GM12878 (cell line): ENCODE data around the gene BDKRB2. TPM values are rescaled to one million over a fixed set of nuclear protein-coding genes. Genes with fewer than 3 reads are reported as not detected.

Source experiments
- ATAC-seq: fragments of 200-7000 bp; cut with Tn5 transposase; 3 replicates; pipeline ENCODE4 v1.9.1; 2020; ENCODE audit warnings: mild to moderate bottlenecking, moderate library complexity
- BruUV-seq: library from RNA; stranded (reverse); fragments of 400-500 nt; replicated peaks from 2 replicates; lab custom pipeline; 2021; lab: Mats Ljungman, UMichigan
- CTCF ChIA-PET: fragments of 300-600 bp; sonication (Branson Sonifier 250); formaldehyde crosslinking; extraction: SDS; loops from one replicate; lab custom pipeline; 2021; ENCODE audit warnings: inconsistent platforms; lab: Yijun Ruan, JAX
- POLR2A ChIA-PET: fragments of 350-600 bp; formaldehyde crosslinking; extraction: SDS; loops from one replicate; lab custom pipeline; 2021; ENCODE audit warnings: inconsistent platforms; lab: Charles Lee
- RAD21 ChIA-PET: fragments of 300-600 bp; sonication (Branson Sonifier 250); formaldehyde crosslinking; loops from one replicate; lab custom pipeline; 2023; ENCODE audit warnings: antibody characterized with exemption; ENCODE audit not compliant: unreplicated experiment; lab: Charles Lee
- SMC1A ChIA-PET: fragments of 300-600 bp; sonication (Branson Sonifier 250); formaldehyde crosslinking; loops from one replicate; lab custom pipeline; 2023; ENCODE audit not compliant: unreplicated experiment, uncharacterized antibody; lab: Charles Lee
- DNase-seq: peaks from one replicate; pipeline ENCODE4 v3.0.0-alpha.2; 2011; ENCODE audit warnings: low read depth, low spot score
- FAIRE-seq: peaks from 3 replicates; lab custom pipeline; 2011; peaks lifted over from hg19 to GRCh38; lab: Jason Lieb, UNC
- H2AFZ ChIP-seq: 2 replicates; pipeline ENCODE4 v1.6.0; 2011; ENCODE audit warnings: low read depth, low read length, control low read depth; ENCODE audit not compliant: control insufficient read depth
- H3K27ac ChIP-seq: 2 replicates; pipeline ENCODE4 v1.5.1; 2011; ENCODE audit warnings: control low read depth; ENCODE audit not compliant: control insufficient read depth, insufficient read depth
- H3K27me3 ChIP-seq, 2 experiments: replicated peaks in 1 of 2; 2 replicates each; pipeline versions ENCODE4 v1.6.0 to v1.6.1; 2011; ENCODE audit warnings: low read length in 1 of 2; ENCODE audit not compliant: control insufficient read depth in 2 of 2, insufficient read depth in 2 of 2
- H3K36me3 ChIP-seq, 2 experiments: 2 replicates each; pipeline ENCODE4 v1.5.1; 2011; ENCODE audit warnings: low read length in 1 of 2; ENCODE audit not compliant: control insufficient read depth in 2 of 2, insufficient read depth in 2 of 2
- H3K4me1 ChIP-seq: 2 replicates; pipeline ENCODE4 v1.6.1; 2011; ENCODE audit warnings: mild to moderate bottlenecking, low read length, moderate library complexity, mixed read lengths; ENCODE audit not compliant: control insufficient read depth, insufficient read depth
- H3K4me2 ChIP-seq: 2 replicates; pipeline ENCODE4 v1.6.0; 2011; ENCODE audit warnings: control low read depth; ENCODE audit not compliant: control insufficient read depth, insufficient read depth
- H3K4me3 ChIP-seq: fragments of 200-600 bp; sonication (generic); 2 replicates; pipeline ENCODE4 v1.5.1; 2016
- H3K79me2 ChIP-seq: 2 replicates; pipeline ENCODE4 v1.6.0; 2011; ENCODE audit warnings: low read length; ENCODE audit not compliant: control insufficient read depth, insufficient read depth
- H3K9ac ChIP-seq: 2 replicates; pipeline ENCODE4 v1.8.0; 2011; ENCODE audit warnings: low read length, control low read depth, mixed read lengths; ENCODE audit not compliant: control insufficient read depth, insufficient read depth
- H3K9me3 ChIP-seq: replicated peaks from 3 replicates; pipeline ENCODE4 v1.5.1; 2011; ENCODE audit warnings: mild to moderate bottlenecking, low read length; ENCODE audit not compliant: control insufficient read depth, insufficient read depth
- H4K20me1 ChIP-seq: 2 replicates; pipeline ENCODE4 v1.6.0; 2011; ENCODE audit not compliant: control insufficient read depth, insufficient read depth
- NFYB ChIP-seq: IDR thresholded peaks from 2 replicates; pipeline ENCODE4 v1.6.1; 2011; ENCODE audit warnings: low read depth, mild to moderate bottlenecking, low read length, improper control_type of control experiment, moderate library complexity; ENCODE audit not compliant: insufficient read depth
- RAD51 ChIP-seq: fragments of 450-650 bp; IDR thresholded peaks from 2 replicates; pipeline ENCODE4 v1.6.1; 2016; ENCODE audit warnings: moderate library complexity, mild to moderate bottlenecking, inconsistent platforms
- RUNX3 ChIP-seq: IDR thresholded peaks from 2 replicates; pipeline ENCODE4 v1.6.1; 2012; ENCODE audit warnings: low read length, inconsistent platforms
- WGBS: methylation state at CpG from one replicate; pipeline ENCODE4 v1.1.6; 2016; ENCODE audit warnings: low lambda C conversion rate; ENCODE audit not compliant: insufficient replicate concordance, insufficient coverage; ENCODE audit errors: missing lambda C conversion rate; 5-methylcytosine and 5-hydroxymethylcytosine counted together
- in situ Hi-C: fragments of 300-500 bp; cut with MboI; formaldehyde crosslinking; loops from 9 replicates; pipeline ENCODE4 v1.14.3; 2018; ENCODE audit warnings: mixed read lengths
- intact Hi-C: fragments of 100-400 bp; cut with micrococcal nuclease; formaldehyde crosslinking; loops from one replicate; pipeline ENCODE4 v1.14.2; 2022; ENCODE audit not compliant: unreplicated experiment
- polyA plus RNA-seq, 11 experiments: library from polyadenylated mRNA; depleted of rRNA in 4 of 11; unstranded in 6 of 11; stranded (reverse) in 5 of 11; fragments of >200 nt; fragmentation: Nextera tagmentation in 4 of 11; fragmentation: Illumina TruSeq in 1 of 11; extraction: Ambion mirVana in 4 of 11; extraction: Trizol in 1 of 11; gene quantifications; 1 replicate in 1 of 11; 2 replicates in 10 of 11; pipeline versions ENCODE4 v1.2.1 to v1.2.3, GENCODE V29; 2011 to 2016; ENCODE audit warnings: inconsistent platforms in 2 of 11, missing spikeins in 2 of 11, low read depth in 1 of 11
- total RNA-seq, 4 experiments: library from RNA; depleted of rRNA in 3 of 4; stranded (reverse); fragments of >200 nt in 3 of 4; fragmentation: Illumina TruSeq in 1 of 4; extraction: Trizol in 1 of 4; gene quantifications; 2 replicates each; pipeline versions ENCODE4 v1.2.1 to v1.2.3, GENCODE V29; 2013 to 2021
- TF ChIP-seq, protein P1 (sequence below), 3 experiments: IDR thresholded peaks in 2 of 3; conservative IDR thresholded peaks in 1 of 3; 2 replicates each; pipeline ENCODE4 v1.5.1; 2011; ENCODE audit warnings: low read depth in 3 of 3, low read length in 3 of 3, mild to moderate bottlenecking in 3 of 3, control low read depth in 2 of 3, moderate library complexity in 2 of 3, inconsistent platforms in 1 of 3, mixed read lengths in 1 of 3; ENCODE audit not compliant: control insufficient read depth in 2 of 3, insufficient read depth in 1 of 3; ENCODE audit errors: extremely low read depth in 1 of 3

The BDKRB2 gene
- total and polyA plus RNA-seq, 10 of the 15 experiments (the other 5 are each of a cell fraction or from before 2014, with no cell fraction given) = 0.08 TPM; not detected in 9

DNA sequence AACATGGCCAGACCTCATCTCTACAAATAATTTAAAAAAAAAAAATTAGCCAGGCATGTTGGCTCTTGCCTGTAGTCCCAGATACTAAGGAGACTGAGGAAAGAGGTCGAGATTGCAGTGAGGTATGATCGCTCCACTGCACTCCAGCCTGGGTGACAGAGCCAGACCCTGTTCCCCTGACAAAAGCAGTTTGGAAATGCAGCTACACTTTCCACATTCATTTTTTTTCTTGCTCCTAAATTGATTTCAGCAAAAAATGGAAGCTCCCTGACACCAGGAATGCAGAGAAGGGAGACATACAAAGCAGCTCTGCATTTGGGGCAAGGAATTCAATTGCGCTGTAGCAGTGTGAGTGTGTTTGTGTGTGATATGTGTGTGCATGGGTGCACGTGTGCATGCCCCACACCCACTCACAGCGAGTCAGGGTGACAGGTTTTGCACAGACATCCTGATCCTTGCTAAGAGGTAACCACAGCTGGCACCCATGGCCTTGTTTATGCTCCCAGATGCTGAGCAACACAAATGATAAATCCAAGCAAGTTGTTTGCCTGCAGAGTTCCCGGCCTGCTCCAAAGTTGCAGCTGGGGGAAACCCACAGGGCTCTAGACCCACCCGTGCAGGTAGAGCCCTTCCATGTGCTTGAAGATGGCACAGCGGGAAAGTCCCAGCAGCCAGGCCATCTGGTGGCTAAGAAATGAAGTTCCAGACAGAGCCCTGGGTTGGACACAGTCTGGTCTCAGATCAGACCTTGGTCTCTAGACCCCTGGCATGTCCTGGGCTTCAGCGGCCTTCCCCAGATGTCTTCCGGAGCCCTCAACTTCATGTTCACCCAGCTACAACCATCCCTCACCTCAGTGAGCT is 25.9 kb upstream of the BDKRB2 start (continued):
- TF ChIP-seq, protein P1, sequence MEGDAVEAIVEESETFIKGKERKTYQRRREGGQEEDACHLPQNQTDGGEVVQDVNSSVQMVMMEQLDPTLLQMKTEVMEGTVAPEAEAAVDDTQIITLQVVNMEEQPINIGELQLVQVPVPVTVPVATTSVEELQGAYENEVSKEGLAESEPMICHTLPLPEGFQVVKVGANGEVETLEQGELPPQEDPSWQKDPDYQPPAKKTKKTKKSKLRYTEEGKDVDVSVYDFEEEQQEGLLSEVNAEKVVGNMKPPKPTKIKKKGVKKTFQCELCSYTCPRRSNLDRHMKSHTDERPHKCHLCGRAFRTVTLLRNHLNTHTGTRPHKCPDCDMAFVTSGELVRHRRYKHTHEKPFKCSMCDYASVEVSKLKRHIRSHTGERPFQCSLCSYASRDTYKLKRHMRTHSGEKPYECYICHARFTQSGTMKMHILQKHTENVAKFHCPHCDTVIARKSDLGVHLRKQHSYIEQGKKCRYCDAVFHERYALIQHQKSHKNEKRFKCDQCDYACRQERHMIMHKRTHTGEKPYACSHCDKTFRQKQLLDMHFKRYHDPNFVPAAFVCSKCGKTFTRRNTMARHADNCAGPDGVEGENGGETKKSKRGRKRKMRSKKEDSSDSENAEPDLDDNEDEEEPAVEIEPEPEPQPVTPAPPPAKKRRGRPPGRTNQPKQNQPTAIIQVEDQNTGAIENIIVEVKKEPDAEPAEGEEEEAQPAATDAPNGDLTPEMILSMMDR (IDR thresholded peaks at IDR 0.05 in 2 of 3, conservative IDR thresholded peaks at IDR 0.05 in 1 of 3; ENCODE audit: control insufficient read depth in 2 of 3, extremely low read depth in 1 of 3, insufficient read depth in 1 of 3, low read depth in 3 of 3, low read length in 3 of 3) = peak in 1 of 3 experiments; percentile 11; a peak in 1 of 6 replicates

DNA sequence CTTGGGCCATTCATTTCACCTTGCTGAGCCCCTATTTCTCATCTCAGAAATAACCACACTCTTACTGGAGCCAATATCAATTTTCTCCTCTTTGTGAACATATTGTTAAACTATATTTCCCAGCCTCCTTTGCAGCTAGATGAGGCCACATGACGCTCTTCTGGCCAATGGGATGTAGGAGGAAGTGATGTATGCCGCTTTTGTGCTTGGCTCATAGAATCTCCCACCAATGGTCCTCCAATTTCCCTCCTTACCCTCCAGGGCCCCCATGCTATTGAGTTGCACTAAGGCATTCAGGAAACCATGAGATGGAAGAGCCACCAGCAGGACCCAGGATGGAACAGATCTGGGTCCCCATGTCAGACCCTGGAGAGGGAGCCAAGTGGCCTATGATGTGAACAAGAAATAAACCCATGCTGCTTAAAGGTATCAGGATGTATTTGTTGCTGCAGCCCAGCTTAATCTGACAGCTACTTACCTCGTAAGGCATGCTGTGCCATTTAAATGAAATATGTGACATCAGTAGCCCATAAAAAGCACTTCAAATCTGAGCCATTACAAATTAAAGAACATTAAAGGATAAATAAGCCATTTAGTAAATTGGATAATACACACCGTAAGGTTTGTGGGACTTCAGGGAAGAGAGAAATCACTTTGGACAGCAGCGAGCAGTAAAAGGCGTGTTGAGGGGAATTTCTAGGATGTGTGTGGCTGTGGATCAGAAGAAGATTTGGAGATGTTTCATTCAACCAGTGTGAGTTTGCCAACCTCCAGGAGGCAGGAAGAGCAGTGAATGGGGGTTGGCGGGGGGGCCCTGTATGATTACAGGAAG is 24.4 kb upstream of the BDKRB2 start:
- RAD21 ChIA-PET = no interaction called here
- ATAC-seq (no peak), FAIRE-seq (no peak), DNase-seq (no peak)
- SMC1A ChIA-PET = no interaction called here
- Histone ChIP-seq H3K27ac (no peak overlapping the region), H3K9me3 (no peaks in the 10 kb centered on the region; the same call in 2 of the 3 replicates), H3K36me3 (no peaks in the 10 kb centered on the region), H4K20me1 (no peaks in the 10 kb centered on the region), H3K4me1 (no peaks in the 10 kb centered on the region), H3K9ac (no peak overlapping the region), H3K27me3 (no peaks in the 10 kb centered on the region), H3K4me2 (no peak overlapping the region), H3K4me3 (no peak overlapping the region), H3K79me2 (no peaks in the 10 kb centered on the region), H2AFZ (no peak overlapping the region)
- in situ Hi-C loops = no loop called here
- POLR2A ChIA-PET = no interaction called here
- intact Hi-C loops = no loop called here
- 71% methylated on average over 7 of the region's 7 CpGs for WGBS
- no TSS peak for BruUV-seq
- TF ChIP-seq RUNX3 (no peak), NFYB (peak; percentile 77), RAD51 (peak; percentile 30; the same call in 1 of the 2 replicates)
- CTCF ChIA-PET = no interaction called here
